Pancreas (tissue), 10 donors: ENCODE data around the gene ROPN1B. TPM values are rescaled to one million over a fixed set of nuclear protein-coding genes. Genes with fewer than 3 reads are reported as not detected.

Experiments
- ATAC-seq, 4 donors: fragments of 200-7000 bp; cut with Tn5 transposase; one replicate each; pipeline versions ENCODE4 v1.8.0 to v1.9.1; 2020; ENCODE audit warnings: mild to moderate bottlenecking in 4 of 4, moderate library complexity in 4 of 4
- DNase-seq, 6 donors: peaks; one replicate each; pipeline ENCODE4 v3.0.0-alpha.2; 2020
- FAIRE-seq: peaks from 2 replicates; lab custom pipeline; 2012; peaks lifted over from hg19 to GRCh38; lab: Jason Lieb, UNC
- H3K27ac ChIP-seq, 4 donors: fragments of 200-600 bp; sonication (generic); 1 replicate in 3 of 4; 2 replicates in 1 of 4; pipeline versions ENCODE4 v1.5.0 to v1.8.0; 2020
- H3K27me3 ChIP-seq, 4 donors: fragments of 200-600 bp; one replicate each; pipeline ENCODE4 v1.8.0; 2021
- H3K36me3 ChIP-seq, 3 donors: fragments of 200-600 bp; sonication (generic) in 1 of 3; one replicate each; pipeline versions ENCODE4 v1.5.0 to v1.8.0; 2020 to 2021
- H3K4me1 ChIP-seq, 3 donors: fragments of 200-600 bp; one replicate each; pipeline ENCODE4 v1.8.0; 2021
- H3K4me3 ChIP-seq, 4 donors: fragments of 200-600 bp; sonication (generic) in 2 of 4; one replicate each; pipeline versions ENCODE4 v1.5.0 to v1.8.0; 2020 to 2021
- H3K9me3 ChIP-seq, 4 donors: fragments of 200-600 bp; one replicate each; pipeline ENCODE4 v1.8.0; 2021
- WGBS, 2 donors: extraction: QIAGEN DNeasy Blood & Tissue Kit; methylation state at CpG; one replicate each; pipeline ENCODE4 v1.1.7; 2013; 5-methylcytosine and 5-hydroxymethylcytosine counted together
- intact Hi-C, 3 donors: fragments of 100-400 bp; cut with DNase I; formaldehyde crosslinking; loops; one replicate each; pipeline versions ENCODE4 v1.11.1 to v1.14.2; 2022
- polyA plus RNA-seq, 2 donors: library from polyadenylated mRNA; stranded (reverse); fragments of 200-250 nt; gene quantifications; one replicate each; pipeline ENCODE4 v1.2.3, GENCODE V29; 2013
- total RNA-seq, 6 donors: library from RNA; stranded (reverse); fragmentation: NEBNext Ultra II Directional in 4 of 6; extraction: Animal tissue kit (Norgen Biotek cat#: 25700) in 4 of 6; gene quantifications; one replicate each; pipeline versions ENCODE4 v1.2.1 to v1.2.4, GENCODE V29; 2021 to 2023
- TF ChIP-seq, protein P1 (sequence below), 4 donors: fragments of 200-600 bp; sonication (generic) in 3 of 4; IDR thresholded peaks; one replicate each; pipeline versions ENCODE4 v1.5.0 to v1.8.0; 2021; ENCODE audit warnings: antibody characterized with exemption in 4 of 4
- donor health status: healthy with polysubstance abuse.
- donor health status: DM: no; HTN: no; CAD: no; lungs with moderate emphysema.
- donor health status: DM: no; HTN: no; CAD: no.
- donor health status: control.
- donor health status: control.
- donor health status: Bipolar disorder and iron deficiency.
- donor health status: DM: yes; HTN: yes; CAD: no.
- donor health status: DM: no; HTN: no; CAD: no.
- donor health status: DM: no; HTN: no; CAD: no.
- donor health status: DM: yes; HTN: yes; CAD: no.

ROPN1B gene
- total and polyA plus RNA-seq, 8 donors: 0.19 to 0.23 (median 0.20) TPM; not detected in 5

DNA sequence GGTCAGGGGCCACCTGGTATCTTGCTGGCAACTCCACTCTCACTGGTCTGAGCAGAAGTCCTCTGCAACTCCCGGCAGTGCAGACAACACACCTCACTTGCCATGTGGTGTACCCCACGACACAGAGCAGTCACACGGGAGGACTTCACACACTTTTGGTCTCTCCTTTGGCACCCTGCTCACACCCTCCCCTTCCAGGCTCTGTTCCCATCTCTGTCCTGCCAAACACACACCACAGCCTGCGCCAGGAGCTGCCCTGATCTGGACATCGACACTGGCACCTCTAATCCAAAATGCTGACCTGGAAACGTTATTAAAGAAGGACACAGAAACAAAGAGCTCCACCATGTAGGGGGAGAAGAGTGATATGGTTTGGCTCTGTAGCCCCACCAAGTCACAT, 57.8 kb downstream of the ROPN1B start:
- WGBS, 2 donors: 71 to 84% methylated on average over 6 of the region's 6 CpGs
- intact Hi-C loops: no loop called here
- no peak for FAIRE-seq
- no peak overlapping the region for H3K4me3 ChIP-seq
- H3K27me3 ChIP-seq: no peaks in the 10 kb centered on the region
- no peak for DNase-seq
- H3K36me3 ChIP-seq: no peaks in the 10 kb centered on the region
- ATAC-seq: no peak
- H3K4me1 ChIP-seq: no peaks in the 10 kb centered on the region
- TF ChIP-seq, protein P1, sequence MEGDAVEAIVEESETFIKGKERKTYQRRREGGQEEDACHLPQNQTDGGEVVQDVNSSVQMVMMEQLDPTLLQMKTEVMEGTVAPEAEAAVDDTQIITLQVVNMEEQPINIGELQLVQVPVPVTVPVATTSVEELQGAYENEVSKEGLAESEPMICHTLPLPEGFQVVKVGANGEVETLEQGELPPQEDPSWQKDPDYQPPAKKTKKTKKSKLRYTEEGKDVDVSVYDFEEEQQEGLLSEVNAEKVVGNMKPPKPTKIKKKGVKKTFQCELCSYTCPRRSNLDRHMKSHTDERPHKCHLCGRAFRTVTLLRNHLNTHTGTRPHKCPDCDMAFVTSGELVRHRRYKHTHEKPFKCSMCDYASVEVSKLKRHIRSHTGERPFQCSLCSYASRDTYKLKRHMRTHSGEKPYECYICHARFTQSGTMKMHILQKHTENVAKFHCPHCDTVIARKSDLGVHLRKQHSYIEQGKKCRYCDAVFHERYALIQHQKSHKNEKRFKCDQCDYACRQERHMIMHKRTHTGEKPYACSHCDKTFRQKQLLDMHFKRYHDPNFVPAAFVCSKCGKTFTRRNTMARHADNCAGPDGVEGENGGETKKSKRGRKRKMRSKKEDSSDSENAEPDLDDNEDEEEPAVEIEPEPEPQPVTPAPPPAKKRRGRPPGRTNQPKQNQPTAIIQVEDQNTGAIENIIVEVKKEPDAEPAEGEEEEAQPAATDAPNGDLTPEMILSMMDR (IDR thresholded peaks at IDR 0.05): no peak
- no peaks in the 10 kb centered on the region for H3K9me3 ChIP-seq
- no peak overlapping the region for H3K27ac ChIP-seq

DNA sequence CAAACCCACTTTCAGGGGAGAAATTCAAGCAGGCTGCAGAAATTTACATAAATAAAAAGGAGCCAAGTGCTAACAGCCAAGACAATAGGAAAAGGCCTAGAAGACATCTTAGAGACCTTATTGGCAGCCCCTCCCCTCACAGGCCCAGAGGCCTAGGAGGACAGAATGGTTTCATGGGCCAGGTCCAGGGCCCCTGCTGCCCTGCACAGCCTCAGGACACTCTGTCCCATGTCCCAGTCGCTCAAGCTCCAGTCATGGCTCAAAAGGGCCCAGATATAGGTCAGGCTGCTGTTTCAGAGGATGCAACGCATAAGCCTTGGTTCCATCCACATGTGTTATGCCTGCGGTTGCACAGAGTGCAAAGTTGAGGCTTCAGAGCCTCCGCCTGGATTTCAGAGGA, 59.1 kb downstream of the ROPN1B start:
- H3K36me3 ChIP-seq: no peaks in the 10 kb centered on the region
- intact Hi-C loops: no loop called here
- ATAC-seq (no peak), FAIRE-seq (no peak), DNase-seq (no peak)
- H3K4me1 ChIP-seq: no peaks in the 10 kb centered on the region
- TF ChIP-seq, protein P1 (IDR thresholded peaks at IDR 0.05): no peak
- H3K9me3 ChIP-seq: no peaks in the 10 kb centered on the region
- no peaks in the 10 kb centered on the region for H3K27me3 ChIP-seq
- no peak overlapping the region for H3K27ac ChIP-seq
- WGBS, 2 donors: 96 to 99% methylated on average over 4 of the region's 4 CpGs
- no peak overlapping the region for H3K4me3 ChIP-seq

DNA sequence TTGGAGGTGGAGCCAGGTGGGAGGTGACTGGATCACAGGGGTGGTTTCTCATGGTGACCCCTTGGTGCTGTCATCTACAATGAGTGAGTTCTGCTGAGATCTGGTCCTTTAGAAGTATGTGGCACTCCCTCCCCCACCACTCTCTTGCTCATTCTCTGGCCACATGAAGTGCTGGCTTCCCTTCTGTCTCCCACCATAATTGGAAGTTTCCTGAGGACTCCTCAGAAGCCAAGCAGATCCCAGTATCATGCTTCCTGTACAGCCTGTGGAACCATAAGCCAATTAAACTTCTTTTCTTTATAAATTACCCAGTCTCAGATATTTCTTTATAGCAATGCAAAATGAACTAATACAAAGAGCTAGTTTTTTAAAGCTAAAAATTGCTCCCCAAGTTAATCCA, 60.3 kb downstream of the ROPN1B start:
- no peak for FAIRE-seq
- Histone ChIP-seq H3K36me3 (no peaks in the 10 kb centered on the region), H3K9me3 (no peaks in the 10 kb centered on the region), H3K27me3 (no peaks in the 10 kb centered on the region), H3K4me3 (no peak overlapping the region), H3K4me1 (no peaks in the 10 kb centered on the region), H3K27ac (no peak overlapping the region)
- intact Hi-C loops: no loop called here
- ATAC-seq: no peak
- TF ChIP-seq, protein P1 (IDR thresholded peaks at IDR 0.05): no peak
- no peak for DNase-seq

DNA sequence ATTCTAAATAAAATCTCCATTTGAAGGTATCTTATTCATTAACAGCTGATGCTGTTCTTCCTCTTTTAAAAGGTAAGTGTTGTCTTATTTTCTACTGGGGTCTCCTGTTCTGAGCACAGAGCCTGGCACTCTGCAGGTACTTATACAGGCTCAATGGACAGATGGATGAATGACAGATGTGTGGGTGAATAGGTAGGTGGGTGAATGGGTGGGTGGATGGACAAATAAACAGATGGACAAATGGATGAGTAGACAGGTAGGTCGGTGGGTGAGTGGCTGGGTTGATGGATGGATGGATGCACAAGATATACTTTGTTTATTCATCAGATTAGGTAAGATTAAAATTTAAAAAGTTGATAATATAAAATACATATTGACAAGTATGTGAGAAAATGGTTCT, 61.5 kb downstream of the ROPN1B start:
- TF ChIP-seq, protein P1 (IDR thresholded peaks at IDR 0.05): no peak
- Histone ChIP-seq H3K27ac (no peak overlapping the region), H3K36me3 (no peaks in the 10 kb centered on the region), H3K27me3 (no peaks in the 10 kb centered on the region), H3K9me3 (no peaks in the 10 kb centered on the region), H3K4me3 (no peak overlapping the region), H3K4me1 (no peaks in the 10 kb centered on the region)
- no peak for FAIRE-seq
- 21 to 36% methylated on average over 1 of the region's 1 CpG for WGBS, 2 donors
- DNase-seq: no peak
- intact Hi-C loops: no loop called here
- no peak for ATAC-seq

DNA sequence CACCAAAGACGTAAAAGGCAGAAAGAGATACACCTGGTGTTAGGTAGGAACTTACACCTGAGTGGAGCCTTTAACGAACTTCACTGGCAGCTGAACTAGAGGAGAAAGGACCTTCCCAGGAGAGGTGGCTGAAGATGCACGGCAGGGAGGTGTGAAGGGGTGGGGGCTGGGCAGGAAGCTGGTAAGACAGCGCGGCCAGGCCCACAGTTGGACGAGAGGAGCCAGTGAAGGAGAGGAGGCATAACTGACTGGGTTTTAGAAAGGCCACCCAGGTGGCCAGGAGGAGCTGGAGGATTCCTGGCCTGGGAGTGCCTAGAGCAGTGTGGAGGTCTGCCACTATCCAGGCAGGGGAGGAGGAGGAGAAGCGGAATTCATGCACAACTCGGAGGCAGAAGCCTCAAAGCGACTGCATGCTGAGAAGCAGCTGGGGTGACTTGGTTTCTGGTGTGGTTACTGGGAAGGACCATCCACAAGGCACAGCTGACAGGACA, 63.0 kb downstream of the ROPN1B start:
- Histone ChIP-seq H3K4me3 (no peak overlapping the region), H3K9me3 (no peaks in the 10 kb centered on the region), H3K27ac (no peak overlapping the region), H3K27me3 (no peaks in the 10 kb centered on the region), H3K4me1 (no peaks in the 10 kb centered on the region), H3K36me3 (no peaks in the 10 kb centered on the region)
- TF ChIP-seq, protein P1 (IDR thresholded peaks at IDR 0.05): no peak
- WGBS, 2 donors: 82% methylated on average over 9 of the region's 9 CpGs
- DNase-seq (no peak), FAIRE-seq (no peak), ATAC-seq (no peak)
- intact Hi-C loops: no loop called here

Other genes starting within 250 kb of the ROPN1B start
- 10 to 100 TPM; 25.1 to 38.1 (median 31.1) TPM for gene SLC41A3, start 114.9 kb downstream of the ROPN1B start, total RNA-seq
- gene SLC41A3, start 114.9 kb downstream of the ROPN1B start, polyA plus RNA-seq: 10 to 100 TPM; 19.4 to 33.0 TPM
- 10 to 100 TPM; 15.4 to 46.3 (median 33.7) TPM for gene ALDH1L1, start 211.4 kb downstream of the ROPN1B start, total RNA-seq
- gene ALDH1L1, start 211.4 kb downstream of the ROPN1B start, polyA plus RNA-seq: 10 to 100 TPM; 38.8 to 44.0 TPM